HuH-7 (cell line): ENCODE results near the gene GATA6.

ENCODE experiments used
- DNase-seq: peaks from one replicate; pipeline ENCODE4 v3.0.0; 2011; ENCODE audit warnings: low spot score

The GATA6 gene

DNA sequence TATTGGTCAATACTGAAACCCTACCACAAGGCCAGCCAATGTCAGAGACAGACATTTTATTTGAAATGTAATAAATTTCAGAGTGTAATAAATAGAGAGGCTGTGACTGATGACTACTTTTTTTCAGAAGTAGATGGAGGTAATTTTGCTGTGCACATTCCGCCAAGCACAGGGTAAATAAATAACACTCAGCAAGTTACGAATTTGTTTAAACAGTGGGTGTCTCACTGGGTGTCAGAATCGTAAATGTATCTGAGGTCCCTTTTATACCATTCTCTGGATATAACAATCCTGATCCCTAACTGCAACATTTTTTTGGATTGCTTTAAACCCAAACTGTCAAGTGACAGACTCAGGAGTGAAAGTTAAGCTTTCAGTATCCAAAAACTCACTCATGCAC, 74.1 kb downstream of the GATA6 start:
- no peak for DNase-seq

GRCh38 chr18:22250026-22250425, 80.6 kb downstream of the GATA6 start:
- no peak for DNase-seq

- DNase-seq, result no peak
Measured at GRCh38 chr18:22250591-22250996, 81.2 kb downstream of the GATA6 start.
